Measurements from ENCODE around the gene SCML1.

DNA sequence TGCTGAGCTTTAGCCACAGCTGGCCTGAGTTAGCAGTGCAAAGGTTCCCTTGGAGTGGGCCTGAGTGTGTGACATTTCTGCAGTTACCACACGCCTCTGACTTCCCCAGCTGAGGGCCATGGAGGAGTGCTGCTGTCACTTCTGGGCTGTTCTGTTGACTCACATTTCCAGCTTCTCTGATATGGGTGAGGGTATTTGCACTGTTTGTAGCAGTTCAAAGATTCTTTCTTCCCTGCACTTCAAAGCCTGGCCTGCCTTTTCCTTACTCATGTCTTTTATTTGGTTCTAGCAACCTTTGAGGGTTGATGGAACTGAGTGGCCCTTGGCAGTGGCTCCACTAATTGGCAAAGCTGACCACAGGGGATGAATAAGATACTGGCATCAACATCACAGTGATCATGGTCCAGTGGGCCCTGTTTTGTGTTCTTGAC is 26.4 kb upstream of the SCML1 start:
- TF ChIP-seq POLR2A (IDR thresholded peaks at IDR 0.05; ENCODE audit: low read depth, low read length), result no peak
- no peak for TF ChIP-seq NFE2L2 (IDR thresholded peaks at IDR 0.05; ENCODE audit: low read depth, low read length)
- TF ChIP-seq, protein P1, sequence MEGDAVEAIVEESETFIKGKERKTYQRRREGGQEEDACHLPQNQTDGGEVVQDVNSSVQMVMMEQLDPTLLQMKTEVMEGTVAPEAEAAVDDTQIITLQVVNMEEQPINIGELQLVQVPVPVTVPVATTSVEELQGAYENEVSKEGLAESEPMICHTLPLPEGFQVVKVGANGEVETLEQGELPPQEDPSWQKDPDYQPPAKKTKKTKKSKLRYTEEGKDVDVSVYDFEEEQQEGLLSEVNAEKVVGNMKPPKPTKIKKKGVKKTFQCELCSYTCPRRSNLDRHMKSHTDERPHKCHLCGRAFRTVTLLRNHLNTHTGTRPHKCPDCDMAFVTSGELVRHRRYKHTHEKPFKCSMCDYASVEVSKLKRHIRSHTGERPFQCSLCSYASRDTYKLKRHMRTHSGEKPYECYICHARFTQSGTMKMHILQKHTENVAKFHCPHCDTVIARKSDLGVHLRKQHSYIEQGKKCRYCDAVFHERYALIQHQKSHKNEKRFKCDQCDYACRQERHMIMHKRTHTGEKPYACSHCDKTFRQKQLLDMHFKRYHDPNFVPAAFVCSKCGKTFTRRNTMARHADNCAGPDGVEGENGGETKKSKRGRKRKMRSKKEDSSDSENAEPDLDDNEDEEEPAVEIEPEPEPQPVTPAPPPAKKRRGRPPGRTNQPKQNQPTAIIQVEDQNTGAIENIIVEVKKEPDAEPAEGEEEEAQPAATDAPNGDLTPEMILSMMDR (conservative IDR thresholded peaks at IDR 0.05; ENCODE audit: low read depth, low read length), result no peak
- TF ChIP-seq SMC3 (IDR thresholded peaks at IDR 0.05; ENCODE audit: low read depth, low read length), result no peak
- TF ChIP-seq, protein P2, sequence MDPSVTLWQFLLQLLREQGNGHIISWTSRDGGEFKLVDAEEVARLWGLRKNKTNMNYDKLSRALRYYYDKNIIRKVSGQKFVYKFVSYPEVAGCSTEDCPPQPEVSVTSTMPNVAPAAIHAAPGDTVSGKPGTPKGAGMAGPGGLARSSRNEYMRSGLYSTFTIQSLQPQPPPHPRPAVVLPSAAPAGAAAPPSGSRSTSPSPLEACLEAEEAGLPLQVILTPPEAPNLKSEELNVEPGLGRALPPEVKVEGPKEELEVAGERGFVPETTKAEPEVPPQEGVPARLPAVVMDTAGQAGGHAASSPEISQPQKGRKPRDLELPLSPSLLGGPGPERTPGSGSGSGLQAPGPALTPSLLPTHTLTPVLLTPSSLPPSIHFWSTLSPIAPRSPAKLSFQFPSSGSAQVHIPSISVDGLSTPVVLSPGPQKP (IDR thresholded peaks at IDR 0.05; ENCODE audit: borderline replicate concordance, low read depth, low read length), result no peak
- no peak for TF ChIP-seq RAD21 (IDR thresholded peaks at IDR 0.05; ENCODE audit: low read length)
- no peak for TF ChIP-seq FOS (IDR thresholded peaks at IDR 0.05; ENCODE audit: low read depth, low read length)
- TF ChIP-seq MXI1 (IDR thresholded peaks at IDR 0.05; ENCODE audit: borderline replicate concordance, low read depth, low read length), result no peak
- no peak for TF ChIP-seq CHD1 (IDR thresholded peaks at IDR 0.05; ENCODE audit: low read depth, low read length)

Data from IMR-90 (cell line).